Endodermal cell (in vitro differentiated cells): ENCODE results near the gene HOXC12. TPM values are rescaled to one million over a fixed set of nuclear protein-coding genes. Genes with fewer than 3 reads are reported as not detected.

ENCODE experiments used
- DNase-seq: peaks from one replicate; pipeline ENCODE4 v3.0.0-alpha.2; 2017
- H3K27ac ChIP-seq: 2 replicates; pipeline ENCODE4 v1.5.1; 2013; ENCODE audit warnings: mild to moderate bottlenecking, low read depth, low read length, moderate library complexity
- H3K27me3 ChIP-seq: 2 replicates; pipeline ENCODE4 v1.6.1; 2013; ENCODE audit warnings: mild to moderate bottlenecking, low read length, moderate library complexity; ENCODE audit not compliant: insufficient read depth, control insufficient read depth, poor library complexity, severe bottlenecking
- H3K36me3 ChIP-seq: 2 replicates; pipeline ENCODE4 v1.7.0; 2013; ENCODE audit warnings: mild to moderate bottlenecking, low read length, moderate library complexity; ENCODE audit not compliant: control insufficient read depth, insufficient read depth
- H3K4me1 ChIP-seq: one replicate; pipeline ENCODE4 v1.7.0; 2013; ENCODE audit warnings: low read length; ENCODE audit not compliant: control insufficient read depth, insufficient read depth
- H3K4me3 ChIP-seq: 2 replicates; pipeline ENCODE4 v1.5.1; 2013; ENCODE audit warnings: mild to moderate bottlenecking, low read length, moderate library complexity
- H3K9ac ChIP-seq: 2 replicates; pipeline ENCODE4 v1.6.1; 2013; ENCODE audit warnings: mild to moderate bottlenecking, low read length, moderate library complexity; ENCODE audit not compliant: poor library complexity, severe bottlenecking; ENCODE audit errors: extremely low read depth
- H3K9me3 ChIP-seq: 2 replicates; pipeline ENCODE4 v1.6.1; 2013; ENCODE audit warnings: mild to moderate bottlenecking, low read length, moderate library complexity; ENCODE audit not compliant: control insufficient read depth
- H3K27ac Mint-ChIP-seq: 2 replicates; pipeline ENCODE4 v1.8.0; 2020; ENCODE audit warnings: mixed read lengths
- H3K27me3 Mint-ChIP-seq: 2 replicates; pipeline ENCODE4 v1.8.0; 2021; ENCODE audit warnings: mild to moderate bottlenecking, mixed read lengths; ENCODE audit not compliant: insufficient read depth
- H3K36me3 Mint-ChIP-seq: 2 replicates; pipeline ENCODE4 v1.8.0; 2020; ENCODE audit warnings: low read depth, mixed read lengths
- H3K4me1 Mint-ChIP-seq: 2 replicates; pipeline ENCODE4 v1.8.0; 2020; ENCODE audit warnings: mixed read lengths
- H3K4me3 Mint-ChIP-seq: 2 replicates; pipeline ENCODE4 v1.8.0; 2020; ENCODE audit warnings: mild to moderate bottlenecking, moderate library complexity, mixed read lengths
- H3K9me3 Mint-ChIP-seq: 2 replicates; pipeline ENCODE4 v1.8.0; 2020; ENCODE audit warnings: mild to moderate bottlenecking, mixed read lengths
- WGBS, 2 experiments: methylation state at CpG; one replicate each; pipeline versions ENCODE4 v1.1.5 to v1.1.7; 2013; ENCODE audit warnings: missing lambda C conversion rate in 2 of 2, mixed read lengths in 1 of 2; ENCODE audit not compliant: insufficient coverage in 1 of 2, insufficient read length in 1 of 2; 5-methylcytosine and 5-hydroxymethylcytosine counted together
- total RNA-seq, 2 donors: library from RNA; stranded (reverse); fragmentation: NEBNext Ultra II Directional in 1 of 2; extraction: Animal tissue kit (Norgen Biotek cat#: 25700) in 1 of 2; gene quantifications; 2 replicates in 1 of 2; 3 replicates in 1 of 2; pipeline ENCODE4 v1.2.1, GENCODE V29; 2021
- TF ChIP-seq, protein P1 (sequence below): fragments of 200-600 bp; sonication (generic); conservative IDR thresholded peaks from 2 replicates; pipeline ENCODE4 v1.5.0; 2021; ENCODE audit warnings: antibody characterized with exemption, mild to moderate bottlenecking

Gene HOXC12
- total RNA-seq, 2 donors from 2014 or later: not detected

DNA sequence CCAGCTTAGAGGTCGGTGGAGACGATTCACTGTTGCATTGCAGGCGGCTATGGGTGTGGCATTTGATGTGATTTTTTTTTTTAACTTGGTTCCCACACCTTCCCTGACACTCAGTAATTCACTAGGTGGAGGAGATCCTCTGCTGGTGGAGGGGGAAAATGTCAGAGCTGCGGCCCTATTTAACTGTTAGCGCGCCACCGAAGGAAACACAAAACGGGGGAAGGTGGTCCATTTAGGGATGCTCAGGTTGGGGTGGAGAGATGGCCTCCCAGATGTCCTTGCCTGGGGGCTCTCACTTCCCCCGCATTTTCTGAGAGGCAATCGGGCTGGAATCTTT lies 4.3 kb upstream of the HOXC12 start:
- Histone ChIP-seq H3K4me1 (no peaks in the 10 kb centered on the region), H3K9ac (no peak overlapping the region), H3K27me3 (peaks cover 100% of the 10 kb centered on the region), H3K9me3 (peaks cover 19% of the 10 kb centered on the region), H3K27ac (no peak overlapping the region), H3K36me3 (no peaks in the 10 kb centered on the region), H3K4me3 (no peak overlapping the region)
- 20 to 21% methylated on average over 2 to 10 of the region's 10 CpGs for WGBS, 2 experiments
- Mint-ChIP-seq H3K9me3 (peaks cover 2% of the 10 kb centered on the region), H3K27ac (no peak overlapping the region), H3K4me1 (no peaks in the 10 kb centered on the region), H3K27me3 (peaks cover 99% of the 10 kb centered on the region), H3K36me3 (no peaks in the 10 kb centered on the region), H3K4me3 (no peak overlapping the region)
- DNase-seq: no peak
- TF ChIP-seq, protein P1, sequence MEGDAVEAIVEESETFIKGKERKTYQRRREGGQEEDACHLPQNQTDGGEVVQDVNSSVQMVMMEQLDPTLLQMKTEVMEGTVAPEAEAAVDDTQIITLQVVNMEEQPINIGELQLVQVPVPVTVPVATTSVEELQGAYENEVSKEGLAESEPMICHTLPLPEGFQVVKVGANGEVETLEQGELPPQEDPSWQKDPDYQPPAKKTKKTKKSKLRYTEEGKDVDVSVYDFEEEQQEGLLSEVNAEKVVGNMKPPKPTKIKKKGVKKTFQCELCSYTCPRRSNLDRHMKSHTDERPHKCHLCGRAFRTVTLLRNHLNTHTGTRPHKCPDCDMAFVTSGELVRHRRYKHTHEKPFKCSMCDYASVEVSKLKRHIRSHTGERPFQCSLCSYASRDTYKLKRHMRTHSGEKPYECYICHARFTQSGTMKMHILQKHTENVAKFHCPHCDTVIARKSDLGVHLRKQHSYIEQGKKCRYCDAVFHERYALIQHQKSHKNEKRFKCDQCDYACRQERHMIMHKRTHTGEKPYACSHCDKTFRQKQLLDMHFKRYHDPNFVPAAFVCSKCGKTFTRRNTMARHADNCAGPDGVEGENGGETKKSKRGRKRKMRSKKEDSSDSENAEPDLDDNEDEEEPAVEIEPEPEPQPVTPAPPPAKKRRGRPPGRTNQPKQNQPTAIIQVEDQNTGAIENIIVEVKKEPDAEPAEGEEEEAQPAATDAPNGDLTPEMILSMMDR: peak; percentile 24

DNA sequence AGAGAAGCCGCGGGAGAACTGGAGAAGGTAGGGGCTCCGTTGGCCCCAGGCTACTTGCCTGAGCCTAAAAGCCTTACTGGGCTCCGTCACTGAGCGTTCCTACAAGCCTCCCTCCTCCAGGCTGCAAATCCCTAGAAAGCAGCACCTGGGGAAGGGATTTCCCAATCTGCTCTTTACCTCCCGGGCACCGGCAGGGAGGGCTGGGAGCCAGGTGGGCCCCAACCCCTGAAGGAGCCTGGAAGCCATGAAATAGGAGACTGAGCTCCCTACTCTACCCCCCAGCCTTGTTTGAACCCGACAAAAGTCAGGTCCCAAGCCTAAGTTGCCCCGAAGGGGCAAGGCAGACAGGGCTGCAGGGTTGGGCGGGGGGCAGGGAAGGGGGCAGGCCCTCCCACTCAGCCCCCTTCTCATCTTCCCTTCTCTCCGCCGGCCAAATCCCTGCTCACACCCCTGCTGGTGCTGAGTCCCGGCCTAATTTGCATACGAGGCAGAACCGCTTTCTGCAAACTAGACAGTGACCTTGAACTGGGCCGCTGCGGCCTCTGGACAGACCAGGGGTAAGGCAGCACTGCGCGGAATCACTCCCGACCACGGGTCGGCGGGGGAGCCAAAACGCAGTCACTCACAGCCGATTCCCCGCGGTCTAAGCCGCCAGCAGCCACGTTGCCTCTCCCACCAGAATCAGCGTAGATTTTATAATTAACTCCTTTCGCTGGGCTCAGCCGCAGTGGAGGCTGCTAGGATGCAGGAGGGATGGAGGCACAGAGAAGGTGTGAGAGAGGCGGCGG lies 3.7 kb upstream of the HOXC12 start:
- Mint-ChIP-seq H3K4me3 (no peak overlapping the region), H3K36me3 (no peaks in the 10 kb centered on the region), H3K27ac (no peak overlapping the region), H3K27me3 (peaks cover 99% of the 10 kb centered on the region), H3K9me3 (peaks cover 2% of the 10 kb centered on the region), H3K4me1 (no peaks in the 10 kb centered on the region)
- H3K27ac ChIP-seq: no peak overlapping the region
- H3K9ac ChIP-seq: no peak overlapping the region
- TF ChIP-seq, protein P1: no peak
- WGBS, 2 experiments: 11 to 13% methylated on average over 7 to 34 of the region's 34 CpGs
- H3K9me3 ChIP-seq: peaks cover 23% of the 10 kb centered on the region
- no peaks in the 10 kb centered on the region for H3K36me3 ChIP-seq
- no peaks in the 10 kb centered on the region for H3K4me1 ChIP-seq
- DNase-seq: peak; percentile 62
- H3K27me3 ChIP-seq: peaks cover 100% of the 10 kb centered on the region
- H3K4me3 ChIP-seq: no peak overlapping the region

DNA sequence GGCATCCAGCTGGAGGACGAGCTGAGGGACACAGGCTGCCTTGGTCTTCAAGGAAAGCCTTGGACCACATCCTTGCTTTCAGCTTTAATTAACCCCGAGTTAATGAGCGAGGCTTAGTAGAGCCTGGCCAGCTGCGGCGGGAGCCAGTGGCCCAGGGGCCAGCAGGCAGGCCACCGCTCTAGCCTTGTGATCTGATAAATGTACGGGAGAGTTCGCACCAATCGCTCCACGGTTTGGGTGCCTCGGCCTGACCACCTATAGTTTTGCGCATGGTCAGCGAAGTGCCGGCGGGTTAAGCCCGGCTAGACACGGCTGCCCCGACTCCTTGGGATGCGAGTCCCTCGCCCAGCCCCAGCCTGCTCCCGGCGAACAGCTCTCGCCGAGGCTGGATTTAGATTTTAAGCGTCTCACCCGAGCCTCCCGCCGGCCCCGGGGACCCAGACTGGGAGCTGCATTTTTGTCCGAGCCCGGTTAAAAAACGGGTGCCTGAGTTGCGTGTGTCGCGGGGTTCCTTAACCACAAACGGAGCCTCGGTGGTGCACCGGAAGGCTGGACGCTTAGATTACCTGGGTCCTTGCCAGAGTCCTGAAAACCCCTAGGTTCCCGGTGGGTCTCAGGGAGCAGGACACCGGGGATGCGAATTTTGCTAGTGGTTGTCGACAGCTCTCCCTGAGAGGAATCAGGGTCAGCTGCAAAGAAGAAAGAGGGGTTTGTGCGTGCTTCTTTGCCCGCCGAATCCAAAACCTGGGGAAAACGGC lies 2.9 kb upstream of the HOXC12 start:
- Histone ChIP-seq H3K4me3 (no peak overlapping the region), H3K9ac (no peak overlapping the region), H3K27ac (no peak overlapping the region), H3K36me3 (no peaks in the 10 kb centered on the region), H3K9me3 (peaks cover 23% of the 10 kb centered on the region), H3K27me3 (peaks cover 100% of the 10 kb centered on the region), H3K4me1 (no peaks in the 10 kb centered on the region)
- Mint-ChIP-seq H3K27ac (no peak overlapping the region), H3K4me3 (no peak overlapping the region), H3K4me1 (no peaks in the 10 kb centered on the region), H3K36me3 (no peaks in the 10 kb centered on the region), H3K9me3 (peaks cover 2% of the 10 kb centered on the region), H3K27me3 (peaks cover 99% of the 10 kb centered on the region)
- WGBS, 2 experiments: 6 to 14% methylated on average over 35 to 47 of the region's 47 CpGs
- TF ChIP-seq, protein P1: no peak
- DNase-seq: peak; percentile 71
